Body of pancreas (tissue), 4 donors: ENCODE results near the gene ACBD6.

Experiments
- CTCF ChIP-seq, 7 experiments: fragments of 450-650 bp in 4 of 7; fragments of 200-600 bp in 3 of 7; sonication (generic) in 3 of 7; IDR thresholded peaks; one replicate each; pipeline ENCODE4 v1.5.1; 2016 to 2019; ENCODE audit warnings: antibody characterized with exemption in 7 of 7
- POLR2A ChIP-seq, 3 donors: fragments of 450-650 bp; IDR thresholded peaks; one replicate each; pipeline ENCODE4 v1.6.1; 2016; ENCODE audit warnings: antibody characterized with exemption in 3 of 3, mild to moderate bottlenecking in 2 of 3

DNA sequence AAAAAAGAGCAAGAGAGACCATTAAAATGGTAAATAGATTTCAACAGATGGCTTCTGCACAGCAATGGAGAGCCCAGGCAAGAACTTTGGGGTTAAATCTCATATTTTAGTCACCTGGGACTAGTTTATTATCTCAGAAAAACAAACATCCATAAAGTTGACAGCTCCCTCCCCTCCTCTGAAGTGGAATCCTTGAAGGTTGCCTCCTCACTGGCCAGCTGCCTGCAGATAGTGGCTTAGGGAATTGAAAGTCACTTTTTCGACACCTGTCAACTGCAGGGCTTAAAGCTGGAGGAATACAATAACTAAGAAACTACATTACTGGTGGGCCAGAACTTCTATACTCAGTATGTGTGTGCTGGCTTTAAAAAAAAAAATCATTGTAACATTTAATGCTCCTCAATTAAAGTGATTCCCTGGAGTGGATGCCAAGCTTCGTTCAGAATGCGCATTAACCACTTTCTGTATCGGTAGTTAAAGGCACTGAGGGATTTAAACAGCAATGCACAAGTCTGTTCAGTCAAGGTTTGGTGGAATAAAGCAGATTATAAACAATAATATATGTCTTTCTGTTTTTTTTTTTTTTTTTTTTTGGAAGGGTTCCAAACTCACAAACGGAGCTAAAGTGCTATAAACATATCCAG lies 219.9 kb downstream of the ACBD6 start:
- TF ChIP-seq CTCF (IDR thresholded peaks at IDR 0.05) (no peak), POLR2A (IDR thresholded peaks at IDR 0.05) (no peak)
